ENCODE data around the gene EWSR1. TPM values are rescaled to one million over a fixed set of nuclear protein-coding genes. Genes with fewer than 3 reads are reported as not detected.
A peak's percentile ranks its signal among the peaks of the same experiment; 100 is the strongest.

EWSR1 gene
- total RNA-seq, 1 donor from 2014 or later: 205 TPM

DNA sequence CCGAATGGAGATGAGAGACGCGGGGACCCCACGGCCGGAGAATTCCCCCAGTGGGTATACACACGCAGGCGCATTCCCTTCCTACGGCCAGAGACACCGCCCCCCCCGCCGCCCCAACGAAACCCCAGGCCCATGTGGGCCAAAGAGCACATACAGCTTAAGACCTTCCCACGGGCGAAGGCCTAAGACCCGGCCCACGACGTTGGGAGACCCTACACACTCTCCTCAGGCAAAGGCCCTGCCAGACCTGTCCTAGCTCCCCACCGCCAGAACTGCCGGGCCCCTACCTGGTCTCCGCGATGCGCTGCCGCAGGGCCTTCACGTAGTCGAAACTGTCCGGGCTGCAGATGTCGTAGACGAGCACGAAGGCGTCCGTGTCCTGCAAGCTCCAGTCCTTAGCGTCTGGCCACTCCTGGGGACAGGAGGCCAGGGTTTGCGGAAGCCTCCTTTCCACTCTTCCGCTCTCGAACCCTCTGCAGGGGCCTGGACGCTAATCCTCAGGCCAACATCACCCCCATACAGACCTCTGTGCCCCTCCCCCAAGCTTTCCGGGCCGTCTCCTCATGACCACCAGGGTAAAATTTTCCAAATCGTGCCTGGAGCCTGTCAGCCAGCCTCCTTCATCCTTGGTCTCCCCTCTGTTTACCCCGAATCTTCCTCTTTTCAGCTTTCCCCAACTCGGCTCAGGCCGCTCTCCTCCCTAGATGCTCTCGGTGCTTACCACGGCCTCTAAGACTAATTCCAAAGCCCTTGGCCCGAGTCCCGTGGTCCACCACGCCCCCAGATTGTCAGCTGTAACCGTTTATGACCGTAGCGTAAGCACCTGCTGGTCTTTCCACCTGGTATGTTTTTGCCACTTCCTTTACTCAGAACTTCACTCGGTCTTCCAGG, 45.8 kb downstream of the EWSR1 start:
- no peak for FAIRE-seq
- DNase-seq (ENCODE audit: low spot score in 2 of 2): no peak

DNA sequence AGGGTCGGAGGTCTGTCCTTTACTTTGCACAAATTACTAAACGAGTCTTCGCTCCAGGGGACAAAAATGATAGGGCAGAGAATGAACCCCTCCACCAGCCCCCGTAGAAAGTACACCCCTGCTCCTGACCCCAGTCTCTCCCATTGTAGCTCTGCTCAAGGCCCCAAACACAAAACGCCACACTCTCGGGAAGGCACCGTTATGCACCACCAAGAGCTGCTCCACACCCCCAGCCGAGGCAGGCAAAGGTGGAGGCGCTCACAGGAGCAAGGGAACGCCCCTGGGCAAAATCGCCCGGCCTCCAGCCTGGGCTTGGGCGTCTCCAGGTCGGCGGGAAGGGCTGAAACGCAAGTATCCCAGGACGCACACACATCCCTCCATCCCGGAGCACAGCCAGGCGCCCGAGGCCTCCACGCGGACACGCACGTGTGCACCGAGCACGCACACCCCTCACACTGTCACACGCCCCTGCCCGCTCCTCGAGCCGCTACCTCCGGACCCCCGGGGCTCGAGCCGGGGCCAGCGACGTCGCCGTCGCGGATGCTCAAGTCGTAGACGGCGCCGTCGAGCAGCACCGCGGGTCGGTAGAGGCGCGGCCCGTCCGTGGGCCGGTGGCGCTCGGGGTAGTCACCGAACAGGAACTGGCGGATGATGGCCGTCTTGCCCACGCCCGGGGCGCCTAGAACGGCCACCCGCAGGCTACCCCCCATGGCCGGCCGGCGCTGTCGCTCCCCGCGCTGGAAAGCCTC, 46.6 kb downstream of the EWSR1 start:
- DNase-seq (ENCODE audit: low spot score in 2 of 2) (no peak), FAIRE-seq (no peak)

DNA sequence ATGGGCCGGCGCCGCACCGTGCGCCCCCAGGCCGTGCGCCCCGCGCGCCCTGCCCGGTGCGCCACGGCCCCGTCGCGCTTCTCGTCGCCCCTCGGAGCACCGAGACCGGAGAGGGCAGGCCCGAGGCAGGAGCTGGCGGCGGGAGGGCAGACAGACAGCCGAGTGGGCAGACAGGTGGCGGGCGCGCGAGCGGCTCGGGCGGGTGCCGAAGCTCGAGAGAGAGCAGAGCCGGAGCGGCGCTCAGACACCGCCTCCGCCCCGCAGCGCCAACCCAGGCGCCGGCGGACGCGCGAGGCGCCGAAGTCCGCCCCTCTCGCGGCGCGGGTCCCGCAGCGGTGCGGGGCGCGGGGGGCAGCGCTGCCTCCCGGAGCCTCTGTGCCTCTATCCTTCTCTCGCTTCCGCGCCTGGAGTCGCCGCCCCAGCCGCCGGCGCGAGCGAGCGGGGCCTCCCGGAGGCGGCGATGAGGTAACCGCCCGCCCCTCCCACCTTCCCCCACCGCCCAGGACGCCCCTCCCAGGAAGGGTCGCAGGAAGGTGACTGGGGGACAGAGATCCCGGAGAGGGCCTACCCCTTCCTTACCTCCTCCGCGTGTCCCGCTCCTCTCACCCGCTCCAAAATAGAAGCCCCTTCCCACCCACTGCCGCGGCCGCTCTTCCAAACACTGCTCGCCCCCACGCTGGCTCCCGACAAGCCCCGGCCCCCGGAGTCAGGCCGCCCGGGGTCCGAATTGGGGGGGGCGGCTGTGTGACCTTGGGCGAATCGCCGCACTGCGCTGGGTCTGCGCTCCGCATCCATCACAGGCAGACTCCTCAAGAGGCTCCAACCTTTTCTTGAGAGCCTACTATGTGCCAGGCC, 47.4 kb downstream of the EWSR1 start, which contains the start of gene RASL10A:
RASL10A (minus strand) TSS at position 412 of the 855 bp plus-strand sequence. CDS start 451 bp downstream, outside the sequence.
- FAIRE-seq (no peak), DNase-seq (ENCODE audit: low spot score in 2 of 2) (peak in 1 of 2 donors; percentile 54)

DNA sequence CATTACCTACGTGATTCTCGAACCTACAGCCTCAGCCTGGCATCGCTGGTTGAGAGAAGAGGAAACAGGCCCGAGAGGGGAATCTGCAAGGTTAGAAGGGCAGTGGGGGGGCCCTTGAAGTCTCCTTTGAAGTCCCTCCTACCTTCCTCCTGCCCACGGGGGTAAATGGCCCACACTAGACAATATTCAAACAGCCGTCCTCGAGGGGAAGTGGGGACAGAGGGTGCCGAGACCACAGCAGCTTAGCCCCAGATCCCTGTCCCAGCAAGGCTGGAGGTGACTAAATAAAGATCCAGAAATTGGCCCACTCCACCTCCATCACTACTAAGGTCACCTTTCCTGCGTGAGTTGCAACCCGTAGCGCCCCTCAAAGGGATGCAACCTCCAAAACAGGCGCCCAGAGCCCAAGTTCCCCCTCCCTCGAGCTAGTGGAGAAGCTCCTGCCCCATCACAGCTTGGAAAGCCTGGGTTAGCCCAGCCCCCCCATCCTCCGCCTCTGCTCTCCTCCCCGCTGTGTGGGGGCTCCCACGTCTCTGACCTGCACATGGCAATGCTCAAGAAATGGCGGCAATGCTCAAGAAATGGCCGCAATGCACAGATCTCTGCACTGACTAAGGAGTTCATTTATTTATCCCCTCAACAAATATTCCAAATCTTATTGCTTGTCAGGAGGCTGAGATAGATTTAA, 48.2 kb downstream of the EWSR1 start:
- FAIRE-seq (no peak), DNase-seq (ENCODE audit: low spot score in 2 of 2) (no peak)

DNA sequence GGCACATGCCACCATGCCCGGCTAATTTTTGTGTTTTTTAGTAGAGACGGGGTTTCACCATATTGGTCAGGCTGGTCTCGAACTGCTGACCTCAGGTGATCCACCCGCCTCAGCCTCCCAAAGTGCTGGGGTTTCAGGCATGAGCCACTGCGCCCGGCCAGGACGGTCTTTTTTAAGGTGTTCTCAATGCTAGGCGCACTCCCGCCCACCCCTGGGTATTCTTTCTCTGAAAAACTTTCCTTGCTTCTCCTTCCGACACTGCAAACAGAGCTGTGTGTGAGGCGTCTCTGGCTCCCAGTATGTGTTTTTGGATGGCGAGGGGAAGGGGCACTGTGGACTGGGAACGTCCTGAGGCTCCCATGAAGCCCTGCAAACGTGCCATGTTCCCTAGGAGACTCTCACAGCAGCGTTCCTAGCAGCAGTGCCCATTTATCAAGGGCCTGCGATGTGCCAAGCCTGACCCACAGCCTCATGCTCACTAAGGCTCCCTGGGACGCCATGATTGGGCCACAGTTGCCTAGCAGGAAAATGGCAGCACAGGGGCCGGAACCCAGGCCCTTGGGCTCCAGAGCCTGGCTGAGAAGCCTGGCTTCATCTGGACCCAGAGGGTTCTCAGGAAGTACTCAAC, 49.9 kb downstream of the EWSR1 start:
- no peak for DNase-seq (ENCODE audit: low spot score in 2 of 2)
- no peak for FAIRE-seq

DNA sequence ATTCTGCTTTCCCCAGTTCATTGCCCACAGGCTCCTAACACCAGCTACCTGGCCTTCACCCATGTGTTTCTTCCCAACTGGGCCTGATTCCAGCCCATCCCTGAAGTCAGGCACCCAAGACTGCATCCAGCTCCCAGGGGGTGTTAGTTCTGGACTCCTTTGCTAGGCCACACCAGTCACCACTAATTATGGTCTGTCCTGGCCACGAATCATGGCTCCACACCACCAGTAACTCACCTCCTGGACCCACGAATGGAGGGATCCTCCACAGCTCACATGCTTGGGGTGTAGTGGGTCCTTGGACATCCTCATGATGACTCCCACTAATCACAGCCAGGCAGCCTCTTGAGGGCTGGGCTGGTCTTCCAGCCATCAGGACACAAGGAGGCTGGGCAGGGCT, 51.0 kb downstream of the EWSR1 start:
- FAIRE-seq (no peak), DNase-seq (ENCODE audit: low spot score in 2 of 2) (no peak)

DNA sequence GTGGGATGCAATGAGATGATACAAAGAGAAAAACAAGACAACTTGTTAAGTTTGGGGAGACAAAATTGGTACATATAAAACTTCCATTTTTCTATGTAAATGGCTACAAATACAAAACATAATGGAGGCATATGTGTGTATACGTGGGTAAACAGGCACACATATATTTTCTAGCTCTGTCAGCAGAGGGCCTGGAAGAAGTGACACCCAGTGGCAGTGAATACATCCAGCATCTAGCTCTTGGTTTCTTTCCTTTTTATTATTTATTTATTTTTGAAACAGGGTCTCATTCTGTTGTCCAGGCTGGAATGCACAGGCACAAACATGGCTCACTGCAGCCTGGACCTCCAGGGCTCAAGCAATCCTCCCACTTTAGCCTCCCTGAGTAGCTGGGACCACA, 52.5 kb downstream of the EWSR1 start:
- FAIRE-seq (no peak), DNase-seq (ENCODE audit: low spot score in 2 of 2) (no peak)

DNA sequence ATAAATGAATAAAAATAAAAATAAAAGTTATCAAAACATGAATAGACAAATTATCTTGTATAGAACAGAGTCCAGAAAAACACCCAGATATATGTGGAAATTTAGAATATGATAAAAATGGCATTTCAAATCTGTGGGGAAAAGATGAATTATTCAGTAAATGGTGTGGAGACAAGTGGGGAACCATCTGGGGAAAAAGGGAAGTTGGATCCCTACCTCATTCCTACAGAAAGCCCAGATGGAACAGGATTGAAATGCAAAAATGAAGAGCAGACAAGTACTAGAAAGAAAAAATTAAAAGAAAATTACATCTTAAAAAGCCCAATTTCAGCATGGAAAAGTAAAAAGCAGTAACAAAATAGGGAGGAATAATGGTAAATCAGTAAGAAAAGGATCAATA, 55.6 kb downstream of the EWSR1 start:
- DNase-seq (ENCODE audit: low spot score in 2 of 2) (no peak), FAIRE-seq (no peak)

DNA sequence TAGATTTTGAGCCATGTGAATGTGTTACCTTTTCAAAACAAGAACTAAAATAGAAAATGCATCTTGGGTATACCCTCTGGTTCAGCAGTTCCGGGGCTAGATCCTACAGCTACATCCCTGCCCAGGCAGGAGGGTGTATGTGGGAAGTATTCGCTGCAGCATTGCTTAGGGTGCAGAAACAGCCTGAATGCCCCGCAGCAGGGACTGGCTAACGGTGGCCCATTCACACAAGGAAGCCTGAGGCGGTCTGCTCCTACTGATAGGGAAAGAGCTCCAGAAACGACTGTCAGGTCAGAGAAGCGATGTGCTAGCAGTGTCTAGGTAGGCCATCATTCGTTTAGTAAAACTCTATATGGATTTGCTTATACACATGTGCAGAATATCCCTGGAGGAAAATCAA, 57.3 kb downstream of the EWSR1 start:
- DNase-seq (ENCODE audit: low spot score in 2 of 2): no peak
- no peak for FAIRE-seq

DNA sequence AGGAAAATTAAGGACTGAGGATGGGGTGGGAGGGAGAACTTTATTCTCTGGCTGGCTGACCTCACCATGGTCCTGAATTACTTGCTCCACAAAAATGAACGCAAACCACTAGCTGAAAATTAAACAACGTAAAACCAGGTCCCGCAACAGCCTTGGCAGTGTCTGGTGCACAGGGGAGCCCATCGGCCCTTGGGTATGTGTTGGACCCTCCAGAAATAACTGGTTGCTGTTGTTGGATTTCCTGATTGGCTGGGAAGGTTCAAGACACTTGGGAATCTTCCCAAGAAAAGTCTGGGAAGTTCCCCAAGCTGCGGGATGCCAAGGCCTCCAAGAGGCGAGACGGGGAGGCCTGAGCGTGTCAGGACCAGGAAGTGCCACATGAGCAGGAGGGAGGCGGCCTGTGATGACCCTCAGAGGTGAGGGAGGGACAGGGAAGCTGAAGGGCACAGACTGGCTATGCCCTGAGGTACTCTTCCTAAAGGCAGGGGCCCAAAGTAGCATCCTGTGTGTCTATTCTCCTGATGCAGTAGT, 57.8 kb downstream of the EWSR1 start:
- no peak for DNase-seq (ENCODE audit: low spot score in 2 of 2)

DNA sequence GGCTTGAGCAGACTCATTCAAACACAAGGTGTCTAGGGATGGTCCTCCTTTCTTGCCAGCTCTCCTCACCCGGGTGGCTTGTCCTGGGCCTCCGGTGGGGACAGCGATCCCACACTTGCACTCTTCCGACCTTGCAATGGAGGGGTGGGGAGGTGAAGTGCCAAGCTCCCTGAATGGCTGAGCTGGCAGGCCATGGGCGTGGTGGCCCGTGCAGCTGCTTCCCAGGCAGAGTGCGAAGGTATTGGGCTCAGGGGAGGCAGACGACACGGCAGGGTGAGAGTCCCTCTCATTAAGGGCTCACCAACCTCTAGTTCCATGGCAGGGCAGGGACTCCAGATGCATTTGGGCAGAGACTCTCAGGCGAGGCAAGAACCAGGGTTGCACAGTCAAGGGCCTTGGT, 58.4 kb downstream of the EWSR1 start:
- DNase-seq (ENCODE audit: low spot score in 2 of 2): no peak
- FAIRE-seq: no peak

More for the DNA sequence above, 57.8 kb downstream of the EWSR1 start:
- FAIRE-seq: no peak

DNA sequence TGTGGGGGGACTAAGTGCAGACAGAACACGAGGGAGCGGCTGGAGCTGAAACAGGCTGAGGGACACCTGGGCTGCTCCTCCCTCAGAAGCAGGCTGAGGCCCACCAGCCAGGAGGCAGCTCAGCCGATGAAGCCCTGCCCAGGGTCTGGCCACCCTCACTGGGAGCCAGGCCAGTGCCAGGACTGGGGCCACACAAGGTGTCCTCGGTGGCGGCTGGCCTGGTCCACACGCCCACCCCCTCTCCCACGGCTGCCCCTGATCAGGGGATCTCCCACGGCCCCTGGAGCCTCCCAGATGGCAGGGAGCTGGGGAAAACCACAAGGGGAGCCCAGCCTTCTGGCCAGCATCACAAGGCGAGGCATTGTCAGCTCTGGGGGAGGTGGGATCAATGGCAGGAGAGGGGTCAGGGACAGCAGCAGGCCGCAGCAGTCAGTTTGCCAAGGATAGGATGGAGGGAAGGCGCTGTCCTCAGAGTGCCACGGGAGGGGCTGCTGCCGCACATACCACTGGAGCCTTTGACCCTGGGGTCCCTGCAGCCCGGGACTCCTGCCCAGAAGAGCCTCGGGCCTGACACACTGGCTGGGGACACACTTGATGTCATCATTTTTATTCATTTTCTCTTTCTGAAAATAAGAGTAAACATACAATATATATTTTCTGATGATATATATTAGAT, 59.2 kb downstream of the EWSR1 start:
- no peak for FAIRE-seq
- no peak for DNase-seq (ENCODE audit: low spot score in 2 of 2)

DNA sequence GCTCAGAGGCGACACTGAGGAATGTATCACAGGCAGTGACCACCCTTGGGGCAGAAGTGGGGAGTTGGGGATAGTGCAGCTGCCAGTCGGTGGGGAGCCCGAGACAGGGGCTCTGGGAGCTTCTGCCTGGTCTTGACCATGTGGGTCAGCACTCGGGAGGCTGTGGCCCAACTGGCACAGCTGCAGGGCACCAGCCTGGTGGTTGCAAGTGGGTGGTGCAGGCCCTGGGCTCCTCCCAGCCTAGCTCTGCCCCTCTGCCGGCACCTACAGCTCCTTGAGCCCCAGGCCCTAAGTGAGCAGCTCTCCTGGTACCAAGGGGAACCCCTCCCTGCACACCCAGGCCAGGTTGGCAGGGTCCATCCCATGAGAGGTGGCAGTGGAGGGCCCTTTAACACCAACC, 60.0 kb downstream of the EWSR1 start:
- FAIRE-seq: no peak
- DNase-seq (ENCODE audit: low spot score in 2 of 2): no peak

DNA sequence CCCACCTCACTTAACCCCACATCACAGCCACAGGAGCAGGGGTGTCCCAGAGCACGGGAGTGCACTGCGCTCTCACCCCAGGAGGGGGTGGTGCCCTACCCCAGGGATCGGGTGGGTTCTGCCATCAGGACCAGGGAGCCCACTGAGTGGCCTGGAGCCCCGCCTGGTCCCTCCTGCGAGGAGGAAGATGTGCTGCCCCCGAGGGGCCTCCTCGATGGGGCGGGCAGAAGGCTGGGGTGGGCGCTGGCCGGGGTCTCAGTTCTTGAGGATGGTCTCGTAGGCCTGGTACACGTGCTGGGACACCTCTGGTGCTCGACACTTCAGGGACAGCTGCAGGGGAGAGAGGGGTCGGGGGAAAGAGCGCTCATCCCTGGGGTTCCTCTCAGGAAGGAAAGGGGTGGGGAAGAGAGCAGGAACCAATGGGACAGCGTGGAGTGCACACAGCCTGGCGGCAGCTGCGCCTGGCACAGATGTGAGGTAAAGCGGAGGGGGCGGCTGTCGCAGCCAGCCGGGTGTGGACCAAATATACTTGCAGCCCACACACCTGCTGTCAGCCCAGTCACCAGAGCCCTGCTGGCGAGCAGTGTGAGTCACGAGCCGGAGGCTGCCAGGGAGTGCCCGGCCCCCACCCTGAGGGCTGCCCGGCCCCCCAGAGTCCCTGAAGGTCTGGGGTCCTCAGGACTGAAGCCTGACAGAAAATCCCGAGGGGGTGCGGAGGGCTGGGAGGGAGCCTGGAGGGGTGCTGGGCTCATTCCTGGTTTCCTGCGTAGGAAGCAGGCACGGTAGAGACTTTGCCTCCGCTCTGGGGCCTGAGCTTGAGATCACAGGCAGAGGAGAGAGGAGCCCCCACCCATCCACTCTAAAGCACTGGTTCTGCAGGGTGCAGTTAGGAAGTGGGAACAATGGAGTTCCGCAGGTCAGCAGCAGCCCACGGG, 60.8 kb downstream of the EWSR1 start:
- peak in 1 of 2 donors; percentile 69 for DNase-seq (ENCODE audit: low spot score in 2 of 2)
- no peak for FAIRE-seq

DNA sequence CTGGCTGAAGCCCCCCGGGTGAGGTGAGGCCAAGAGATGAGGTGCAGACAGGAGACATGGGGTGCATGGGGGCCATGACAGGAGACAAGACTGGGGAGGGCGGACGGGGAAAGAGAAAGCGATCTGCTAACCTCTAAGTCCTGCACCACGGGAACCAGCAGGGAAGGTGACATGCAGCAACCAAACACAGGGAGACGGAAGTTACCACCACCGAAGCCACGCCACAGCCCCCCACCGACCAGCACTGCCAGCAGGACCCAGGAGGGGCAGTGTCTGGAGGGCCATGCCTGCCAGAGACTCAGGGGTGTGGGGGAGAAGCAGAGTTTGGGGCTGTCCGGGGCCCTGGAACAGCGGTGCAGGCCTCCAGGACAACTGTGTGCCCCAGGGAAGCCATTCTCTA, 61.5 kb downstream of the EWSR1 start:
- no peak for DNase-seq (ENCODE audit: low spot score in 2 of 2)
- no peak for FAIRE-seq

DNA sequence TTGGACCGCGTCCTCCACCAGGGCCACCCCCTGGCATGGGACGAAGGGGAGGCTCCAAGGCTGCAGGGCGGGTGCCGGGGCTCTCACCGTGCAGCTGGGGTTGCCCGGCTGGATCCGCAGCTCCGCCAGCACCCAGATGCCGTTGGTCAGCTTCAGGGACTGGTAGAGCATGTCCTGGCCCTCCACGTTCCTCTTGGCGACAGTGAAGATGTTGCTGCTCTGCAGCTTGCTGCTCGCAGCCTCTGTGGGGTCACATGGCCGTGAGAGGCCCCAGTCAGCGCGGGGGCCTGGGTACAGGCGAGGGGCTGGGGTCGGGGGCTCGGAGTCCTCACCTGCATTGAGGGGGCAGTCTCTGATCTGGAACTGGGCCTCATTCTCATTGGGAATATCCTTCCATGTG, 62.2 kb downstream of the EWSR1 start:
- DNase-seq (ENCODE audit: low spot score in 2 of 2) (no peak), FAIRE-seq (no peak)

DNA sequence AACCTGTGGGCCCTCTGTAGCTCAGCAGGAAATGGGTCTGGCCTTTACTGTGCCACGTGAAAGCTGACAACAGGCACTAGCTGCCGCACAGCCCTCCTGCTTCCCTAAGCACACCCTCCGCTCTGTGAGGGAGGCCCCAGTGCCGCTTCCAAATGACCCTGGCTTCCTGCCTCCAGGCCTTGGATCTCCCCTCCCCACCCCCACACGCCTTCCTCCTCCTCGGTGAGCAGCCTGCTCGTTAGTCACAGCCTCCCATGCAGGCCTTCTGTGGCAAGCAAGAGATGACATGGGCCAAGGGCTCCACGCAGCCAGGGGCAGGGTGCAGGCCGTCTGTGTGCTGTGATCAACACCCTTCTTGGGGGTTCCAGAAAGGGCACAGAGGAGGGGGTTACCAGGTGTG, 62.7 kb downstream of the EWSR1 start:
- DNase-seq (ENCODE audit: low spot score in 2 of 2) (no peak), FAIRE-seq (no peak)

DNA sequence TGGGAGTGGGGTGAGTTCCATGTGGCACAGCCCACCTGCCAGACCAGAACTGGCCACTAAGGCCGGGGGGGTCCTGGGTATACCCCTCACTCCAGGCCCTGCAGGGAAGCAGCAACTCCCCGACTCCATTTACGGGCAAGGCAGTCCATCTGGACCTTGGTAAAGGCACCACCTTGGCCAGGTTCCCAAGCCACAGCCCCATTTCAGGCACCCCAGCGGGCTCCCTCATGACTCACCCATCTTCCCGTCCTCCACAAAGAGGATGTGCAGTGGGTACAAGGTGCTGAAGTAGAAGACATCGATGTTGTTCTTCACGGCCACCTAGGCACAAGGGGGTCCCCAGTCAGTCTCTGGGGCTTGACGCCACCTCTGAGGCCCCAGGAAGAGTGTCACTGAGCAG, 63.1 kb downstream of the EWSR1 start:
- FAIRE-seq (no peak), DNase-seq (ENCODE audit: low spot score in 2 of 2) (no peak)

All from frontal cortex (tissue), 4 donors.